SK-N-SH treated with all-trans-retinoic acid at 6 μM for 48 hours (cell line): ENCODE data around the gene CNIH2.

Experiments
- ARNTL ChIP-seq: fragments of 450-650 bp; formaldehyde crosslinking; IDR thresholded peaks from 2 replicates; pipeline ENCODE4 v1.5.0; 2020; ENCODE audit warnings: low read depth, mild to moderate bottlenecking, moderate library complexity, borderline replicate concordance
- CREB5 ChIP-seq: fragments of 250-450 bp; sonication (Bioruptor Pico); IDR thresholded peaks from 2 replicates; pipeline ENCODE4 v1.5.1; 2020; ENCODE audit warnings: low read depth, mild to moderate bottlenecking, moderate library complexity
- PATZ1 ChIP-seq: fragments of 250-450 bp; sonication (Bioruptor Pico); IDR thresholded peaks from 2 replicates; pipeline ENCODE4 v1.8.0; 2020; ENCODE audit warnings: mild to moderate bottlenecking, moderate library complexity, borderline replicate concordance
- POU6F1 ChIP-seq: fragments of 250-450 bp; sonication (Bioruptor Pico); IDR thresholded peaks from 2 replicates; pipeline ENCODE4 v1.8.0; 2021; ENCODE audit warnings: low read depth, mild to moderate bottlenecking, moderate library complexity, borderline replicate concordance
- RARB ChIP-seq: fragments of 250-450 bp; sonication (Bioruptor Pico); IDR thresholded peaks from 2 replicates; pipeline ENCODE4 v1.8.0; 2021; ENCODE audit warnings: mild to moderate bottlenecking, moderate library complexity
- SNAI2 ChIP-seq: fragments of 250-450 bp; sonication (Bioruptor Pico); IDR thresholded peaks from 2 replicates; pipeline ENCODE4 v1.5.0; 2020; ENCODE audit warnings: mild to moderate bottlenecking, moderate library complexity
- TCF4 ChIP-seq: fragments of 250-450 bp; sonication (Bioruptor Pico); IDR thresholded peaks from 2 replicates; pipeline ENCODE4 v1.8.0; 2021; ENCODE audit warnings: mild to moderate bottlenecking, moderate library complexity, borderline replicate concordance
- TOX ChIP-seq: fragments of 250-450 bp; sonication (Bioruptor Pico); IDR thresholded peaks from 2 replicates; pipeline ENCODE4 v1.8.0; 2021; ENCODE audit warnings: mild to moderate bottlenecking, moderate library complexity, borderline replicate concordance
- TSHZ2 ChIP-seq: fragments of 250-450 bp; sonication (Bioruptor Pico); IDR thresholded peaks from 2 replicates; pipeline ENCODE4 v1.5.0; 2020; ENCODE audit warnings: mild to moderate bottlenecking, moderate library complexity
- ZFP3 ChIP-seq: fragments of 250-450 bp; sonication (Bioruptor Pico); IDR thresholded peaks from 2 replicates; pipeline ENCODE4 v1.5.0; 2020; ENCODE audit warnings: mild to moderate bottlenecking, moderate library complexity

GRCh38 chr11:66280428-66280827 lies 2.5 kb downstream of the CNIH2 start:
- no peak for TF ChIP-seq TCF4 (CRISPR knock-in tag)
- TF ChIP-seq SNAI2 (CRISPR knock-in tag) = no peak
- TF ChIP-seq CREB5 = no peak
- TF ChIP-seq PATZ1 (CRISPR knock-in tag) = no peak
- TF ChIP-seq TSHZ2 = no peak
- no peak for TF ChIP-seq RARB (CRISPR knock-in tag)
- TF ChIP-seq ARNTL (CRISPR knock-in tag) = no peak
- TF ChIP-seq POU6F1 (CRISPR knock-in tag) = no peak
- no peak for TF ChIP-seq TOX (CRISPR knock-in tag)
- TF ChIP-seq ZFP3 (CRISPR knock-in tag) = no peak
